SK-N-SH (cell line): ENCODE measurements around the gene RIPOR2. TPM values are rescaled to one million over a fixed set of nuclear protein-coding genes. Genes with fewer than 3 reads are reported as not detected.

Experiments used
- CTCF ChIA-PET: fragments of 300-600, 350-600 bp; formaldehyde crosslinking; extraction: SDS; loops from one replicate; lab custom pipeline; 2021; lab: Yijun Ruan, JAX
- POLR2A ChIA-PET: fragments of 350-600 bp; sonication (Branson Sonifier 250); formaldehyde crosslinking; extraction: SDS; loops from one replicate; lab custom pipeline; 2020; ENCODE audit warnings: antibody characterized with exemption, inconsistent platforms; lab: Yijun Ruan, JAX
- DNase-seq: peaks from one replicate; pipeline ENCODE4 v3.0.0; 2012
- H2AFZ ChIP-seq: fragments of 200-600 bp; sonication (generic); 2 replicates; pipeline ENCODE4 v1.8.1; 2016; ENCODE audit warnings: antibody characterized with exemption, mild to moderate bottlenecking, low read depth
- H3F3A ChIP-seq: fragments of 200-600 bp; sonication (generic); replicated peaks from 2 replicates; pipeline ENCODE3; 2016; ENCODE audit warnings: antibody characterized with exemption, mild to moderate bottlenecking; ENCODE audit not compliant: insufficient read depth
- H3K27ac ChIP-seq, 2 experiments: fragments of 200-500 bp in 1 of 2; fragments of 200-600 bp in 1 of 2; sonication (Bioruptor generic) in 1 of 2; sonication (generic), shearing (Covaris generic) in 1 of 2; 2 replicates each; pipeline versions ENCODE4 v1.5.1 to v1.6.1; 2014 to 2016; ENCODE audit warnings: low read depth in 2 of 2, inconsistent platforms in 1 of 2, low read length in 1 of 2, mild to moderate bottlenecking in 1 of 2, mixed read lengths in 1 of 2
- H3K27me3 ChIP-seq: fragments of 200-600 bp; sonication (generic), shearing (Covaris generic); 2 replicates; pipeline ENCODE4 v1.6.1; 2016; ENCODE audit warnings: mixed run types; ENCODE audit not compliant: insufficient read depth
- H3K36me3 ChIP-seq, 2 experiments: fragments of 200-500 bp in 1 of 2; fragments of 200-600 bp in 1 of 2; sonication (Bioruptor generic) in 1 of 2; sonication (generic) in 1 of 2; replicated peaks in 1 of 2; 2 replicates each; pipeline versions ENCODE3 to v1.5.1; 2014 to 2016; ENCODE audit warnings: low read length in 1 of 2, mild to moderate bottlenecking in 1 of 2; ENCODE audit not compliant: insufficient read depth in 2 of 2, control insufficient read depth in 1 of 2
- H3K4me1 ChIP-seq, 2 experiments: fragments of 200-500 bp in 1 of 2; fragments of 200-600 bp in 1 of 2; sonication (Bioruptor generic) in 1 of 2; sonication (generic), shearing (Covaris generic) in 1 of 2; 2 replicates each; pipeline versions ENCODE4 v1.5.1 to v1.6.1; 2014 to 2016; ENCODE audit warnings: low read depth in 1 of 2, low read length in 1 of 2, mixed run types in 1 of 2; ENCODE audit not compliant: insufficient read depth in 2 of 2, control insufficient read depth in 1 of 2
- H3K4me2 ChIP-seq: fragments of 200-600 bp; sonication (generic), shearing (Covaris generic); 2 replicates; pipeline ENCODE4 v1.6.1; 2017; ENCODE audit warnings: mixed run types
- H3K4me3 ChIP-seq, 2 experiments: fragments of 200-500 bp in 1 of 2; fragments of 200-600 bp in 1 of 2; sonication (Bioruptor generic) in 1 of 2; sonication (generic), shearing (Covaris generic) in 1 of 2; 2 replicates each; pipeline versions ENCODE4 v1.5.1 to v1.8.1; 2014 to 2016; ENCODE audit warnings: low read depth in 2 of 2, inconsistent platforms in 1 of 2, low read length in 1 of 2, mild to moderate bottlenecking in 1 of 2, mixed read lengths in 1 of 2, moderate library complexity in 1 of 2
- H3K79me2 ChIP-seq: fragments of 200-600 bp; sonication (generic); 2 replicates; pipeline ENCODE4 v1.8.1; 2017; ENCODE audit warnings: mild to moderate bottlenecking; ENCODE audit not compliant: insufficient read depth
- H3K9ac ChIP-seq: fragments of 200-600 bp; sonication (generic); 2 replicates; pipeline ENCODE4 v1.6.1; 2017; ENCODE audit warnings: mixed run types
- H3K9me2 ChIP-seq: fragments of 200-600 bp; sonication (generic); 2 replicates; pipeline ENCODE4 v1.6.1; 2017; ENCODE audit warnings: mixed run types
- H3K9me3 ChIP-seq: fragments of 200-600 bp; sonication (generic); 2 replicates; pipeline ENCODE4 v1.6.1; 2017; ENCODE audit warnings: mixed run types, mild to moderate bottlenecking, moderate library complexity
- H4K20me1 ChIP-seq: fragments of 200-600 bp; sonication (generic); 2 replicates; pipeline ENCODE4 v1.6.1; 2017; ENCODE audit warnings: mild to moderate bottlenecking, mixed run types; ENCODE audit not compliant: insufficient read depth
- CHD2 ChIP-seq: fragments of 150-350 bp; IDR thresholded peaks from 2 replicates; pipeline ENCODE4 v1.6.1; 2018; ENCODE audit warnings: low read length; ENCODE audit not compliant: partially characterized antibody
- ELF1 ChIP-seq: IDR thresholded peaks from 2 replicates; pipeline ENCODE4 v1.4.0; 2012
- EP300 ChIP-seq, 2 experiments: IDR thresholded peaks; 2 replicates each; pipeline versions ENCODE4 v1.4.0 to v1.6.1; 2012; ENCODE audit warnings: borderline replicate concordance in 1 of 2, low read depth in 1 of 2, low read length in 1 of 2
- EZH2phosphoT487 ChIP-seq: fragments of 200-600 bp; sonication (generic); IDR thresholded peaks from 2 replicates; pipeline ENCODE4 v1.6.1; 2017; ENCODE audit warnings: low read depth, mixed run types, mild to moderate bottlenecking, antibody characterized with exemption, moderate library complexity, borderline replicate concordance
- FOSL2 ChIP-seq: IDR thresholded peaks from 2 replicates; pipeline ENCODE4 v1.4.0; 2012; ENCODE audit warnings: low read depth, mild to moderate bottlenecking, moderate library complexity, borderline replicate concordance
- FOXJ3 ChIP-seq: sonication (generic); formaldehyde crosslinking; IDR thresholded peaks from 2 replicates; pipeline ENCODE4 v1.5.1; 2020; ENCODE audit warnings: mild to moderate bottlenecking, missing genetic modification reagents
- MEF2A ChIP-seq: IDR thresholded peaks from 2 replicates; pipeline ENCODE4 v1.4.0; 2012; ENCODE audit warnings: low read depth, borderline replicate concordance
- NFIC ChIP-seq: IDR thresholded peaks from 2 replicates; pipeline ENCODE4 v1.4.0; 2012; ENCODE audit warnings: borderline replicate concordance
- NRF1 ChIP-seq: IDR thresholded peaks from 2 replicates; pipeline ENCODE4 v1.6.1; 2012; ENCODE audit warnings: low read depth, mild to moderate bottlenecking, low read length
- RAD21 ChIP-seq: IDR thresholded peaks from 2 replicates; pipeline ENCODE4 v1.6.1; 2012; ENCODE audit warnings: mild to moderate bottlenecking, low read length
- RCOR1 ChIP-seq: fragments of 150-350 bp; IDR thresholded peaks from 2 replicates; pipeline ENCODE4 v1.6.1; 2017; ENCODE audit warnings: antibody characterized with exemption, low read length
- SIN3A ChIP-seq: IDR thresholded peaks from 2 replicates; pipeline ENCODE4 v1.6.1; 2012; ENCODE audit warnings: low read depth, mild to moderate bottlenecking, low read length, moderate library complexity, borderline replicate concordance
- TAF1 ChIP-seq: IDR thresholded peaks from 2 replicates; pipeline ENCODE4 v1.6.1; 2012; ENCODE audit warnings: low read depth, mild to moderate bottlenecking, low read length, moderate library complexity, borderline replicate concordance
- TCF12 ChIP-seq: IDR thresholded peaks from 2 replicates; pipeline ENCODE4 v1.4.0; 2012
- TEAD4 ChIP-seq: IDR thresholded peaks from 2 replicates; pipeline ENCODE4 v1.4.0; 2012; ENCODE audit warnings: mild to moderate bottlenecking, borderline replicate concordance; ENCODE audit not compliant: insufficient read depth
- WGBS: methylation state at CpG from one replicate; pipeline ENCODE4 v1.1.6; 2017; ENCODE audit warnings: low lambda C conversion rate; 5-methylcytosine and 5-hydroxymethylcytosine counted together
- polyA plus RNA-seq, 3 experiments: library from polyadenylated mRNA; depleted of rRNA; stranded (reverse); fragments of >200 nt; gene quantifications; 2 replicates each; pipeline ENCODE4 v1.2.3, GENCODE V29; 2012
- TF ChIP-seq, protein P1 (sequence below): fragments of 200-600 bp; sonication (generic); IDR thresholded peaks from 2 replicates; pipeline ENCODE4 v1.6.1; 2017; ENCODE audit warnings: antibody characterized with exemption, mild to moderate bottlenecking, moderate library complexity
- TF ChIP-seq, protein P2 (sequence below): IDR thresholded peaks from 2 replicates; pipeline ENCODE4; 2012
- TF ChIP-seq, protein P3 (sequence below): IDR thresholded peaks from 2 replicates; pipeline ENCODE4 v1.4.0; 2012; ENCODE audit warnings: low read depth, borderline replicate concordance
- TF ChIP-seq, protein P4 (sequence below): IDR thresholded peaks from 2 replicates; pipeline ENCODE4 v1.4.0; 2012; ENCODE audit warnings: low read depth
- TF ChIP-seq, protein P5 (sequence below): IDR thresholded peaks from 2 replicates; pipeline ENCODE4 v1.4.0; 2012; ENCODE audit warnings: low read depth, borderline replicate concordance
- TF ChIP-seq, protein P6 (sequence below): fragments of 150-350 bp; IDR thresholded peaks from 2 replicates; pipeline ENCODE4 v1.6.1; 2017; ENCODE audit warnings: antibody characterized with exemption, low read length, low read depth, borderline replicate concordance

The RIPOR2 gene
- polyA plus RNA-seq, 1 of the 3 experiments (the other 2 are of a cell fraction), result 0.05 TPM

DNA sequence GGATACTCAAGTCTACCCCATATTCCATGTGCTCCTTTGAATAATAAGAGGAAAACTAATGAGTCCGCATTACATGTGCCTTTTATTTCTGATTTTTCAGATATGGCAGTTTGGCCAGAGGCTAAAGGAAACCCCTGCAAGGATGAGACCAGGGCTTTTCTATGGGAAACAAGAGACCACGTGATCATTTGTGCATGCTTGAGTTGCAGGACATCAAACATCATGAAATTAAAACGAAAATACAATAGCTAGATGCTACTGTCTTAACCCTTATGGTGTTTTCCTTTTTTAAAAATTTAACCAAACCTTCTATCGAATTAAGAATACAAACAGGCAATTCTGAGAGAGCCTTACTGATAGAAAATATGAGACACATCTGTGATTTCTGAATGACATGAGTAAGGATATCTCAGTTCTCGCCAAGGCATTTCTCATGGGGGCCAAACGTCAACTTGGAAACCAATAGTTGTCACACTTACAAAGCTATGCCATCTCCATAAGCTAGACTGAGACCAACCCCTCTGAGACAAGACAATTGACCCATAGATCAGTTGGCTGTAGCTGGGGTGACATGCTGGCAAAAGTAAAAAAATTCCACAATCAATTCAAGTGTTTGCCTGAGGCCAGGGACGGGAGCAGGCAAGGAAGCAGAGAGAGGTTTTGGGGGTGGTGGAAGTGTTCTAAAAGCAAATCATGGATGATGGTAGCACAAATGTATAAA lies 52.8 kb downstream of the RIPOR2 start:
- peak overlapping the region; percentile 8; the same call in 1 of the 2 replicates for H3K4me2 ChIP-seq
- DNase-seq, result no peak

DNA sequence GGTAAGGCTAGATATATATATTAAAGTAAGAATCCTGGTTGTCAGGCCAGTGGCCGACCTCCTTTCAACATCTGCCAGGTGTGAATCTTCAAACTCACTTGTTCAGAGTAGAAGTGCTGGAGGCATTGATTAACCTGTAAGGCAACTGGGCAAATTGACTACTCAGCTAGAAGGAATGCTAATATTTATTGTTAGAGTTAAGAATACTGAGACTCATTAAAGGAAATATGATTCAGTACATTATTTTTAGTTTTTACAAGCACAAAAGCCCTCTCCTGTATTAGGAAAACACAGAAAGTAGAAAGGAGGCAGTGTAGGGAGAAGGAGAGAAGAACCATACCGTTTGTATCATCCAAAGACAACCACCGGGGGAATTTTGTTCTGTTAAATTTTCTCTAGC lies 53.5 kb downstream of the RIPOR2 start:
- Histone ChIP-seq H3K9ac (no peak overlapping the region), H2AFZ (no peak overlapping the region), H3K4me1 (peaks cover 0 to 2% of the 10 kb centered on the region in 2 experiments; a peak in 1 of 4 replicates), H3K9me2 (no peaks in the 10 kb centered on the region), H3K79me2 (no peaks in the 10 kb centered on the region), H3K27me3 (no peaks in the 10 kb centered on the region), H3K36me3 (no peaks in the 10 kb centered on the region), H3K27ac (no peak overlapping the region), H3K4me3 (no peak overlapping the region), H3F3A (peaks cover 3% of the 10 kb centered on the region), H3K4me2 (no peak overlapping the region), H4K20me1 (no peaks in the 10 kb centered on the region), H3K9me3 (no peaks in the 10 kb centered on the region)
- ChIA-PET POLR2A (no interaction called here), CTCF (interaction anchor here (1.1 to 2.2 kb wide), 6 partner anchors 9 to 189 kb away, joined by 3 to 10 read pairs (median 4); no protein-coding TSS in a partner anchor)
- no peak for DNase-seq
- WGBS, result 62% methylated on average over 3 of the region's 3 CpGs
- TF ChIP-seq RCOR1 (no peak), SIN3A (no peak), TAF1 (no peak), EP300 (IDR thresholded peaks at IDR 0.05; ENCODE audit: borderline replicate concordance in 1 of 2, low read depth in 1 of 2, low read length in 1 of 2) (no peak), MEF2A (no peak), TCF12 (no peak), TEAD4 (no peak), RAD21 (no peak), CHD2 (no peak), FOSL2 (no peak), ELF1 (no peak)
- TF ChIP-seq, protein P1, sequence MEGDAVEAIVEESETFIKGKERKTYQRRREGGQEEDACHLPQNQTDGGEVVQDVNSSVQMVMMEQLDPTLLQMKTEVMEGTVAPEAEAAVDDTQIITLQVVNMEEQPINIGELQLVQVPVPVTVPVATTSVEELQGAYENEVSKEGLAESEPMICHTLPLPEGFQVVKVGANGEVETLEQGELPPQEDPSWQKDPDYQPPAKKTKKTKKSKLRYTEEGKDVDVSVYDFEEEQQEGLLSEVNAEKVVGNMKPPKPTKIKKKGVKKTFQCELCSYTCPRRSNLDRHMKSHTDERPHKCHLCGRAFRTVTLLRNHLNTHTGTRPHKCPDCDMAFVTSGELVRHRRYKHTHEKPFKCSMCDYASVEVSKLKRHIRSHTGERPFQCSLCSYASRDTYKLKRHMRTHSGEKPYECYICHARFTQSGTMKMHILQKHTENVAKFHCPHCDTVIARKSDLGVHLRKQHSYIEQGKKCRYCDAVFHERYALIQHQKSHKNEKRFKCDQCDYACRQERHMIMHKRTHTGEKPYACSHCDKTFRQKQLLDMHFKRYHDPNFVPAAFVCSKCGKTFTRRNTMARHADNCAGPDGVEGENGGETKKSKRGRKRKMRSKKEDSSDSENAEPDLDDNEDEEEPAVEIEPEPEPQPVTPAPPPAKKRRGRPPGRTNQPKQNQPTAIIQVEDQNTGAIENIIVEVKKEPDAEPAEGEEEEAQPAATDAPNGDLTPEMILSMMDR, result no peak
- TF ChIP-seq, protein P2, sequence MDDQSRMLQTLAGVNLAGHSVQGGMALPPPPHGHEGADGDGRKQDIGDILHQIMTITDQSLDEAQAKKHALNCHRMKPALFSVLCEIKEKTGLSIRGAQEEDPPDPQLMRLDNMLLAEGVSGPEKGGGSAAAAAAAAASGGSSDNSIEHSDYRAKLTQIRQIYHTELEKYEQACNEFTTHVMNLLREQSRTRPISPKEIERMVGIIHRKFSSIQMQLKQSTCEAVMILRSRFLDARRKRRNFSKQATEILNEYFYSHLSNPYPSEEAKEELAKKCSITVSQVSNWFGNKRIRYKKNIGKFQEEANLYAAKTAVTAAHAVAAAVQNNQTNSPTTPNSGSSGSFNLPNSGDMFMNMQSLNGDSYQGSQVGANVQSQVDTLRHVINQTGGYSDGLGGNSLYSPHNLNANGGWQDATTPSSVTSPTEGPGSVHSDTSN, result no peak
- TF ChIP-seq, protein P3, sequence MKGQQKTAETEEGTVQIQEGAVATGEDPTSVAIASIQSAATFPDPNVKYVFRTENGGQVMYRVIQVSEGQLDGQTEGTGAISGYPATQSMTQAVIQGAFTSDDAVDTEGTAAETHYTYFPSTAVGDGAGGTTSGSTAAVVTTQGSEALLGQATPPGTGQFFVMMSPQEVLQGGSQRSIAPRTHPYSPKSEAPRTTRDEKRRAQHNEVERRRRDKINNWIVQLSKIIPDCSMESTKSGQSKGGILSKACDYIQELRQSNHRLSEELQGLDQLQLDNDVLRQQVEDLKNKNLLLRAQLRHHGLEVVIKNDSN, result no peak
- TF ChIP-seq, protein P4, sequence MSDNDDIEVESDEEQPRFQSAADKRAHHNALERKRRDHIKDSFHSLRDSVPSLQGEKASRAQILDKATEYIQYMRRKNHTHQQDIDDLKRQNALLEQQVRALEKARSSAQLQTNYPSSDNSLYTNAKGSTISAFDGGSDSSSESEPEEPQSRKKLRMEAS, result no peak
- TF ChIP-seq, protein P5, sequence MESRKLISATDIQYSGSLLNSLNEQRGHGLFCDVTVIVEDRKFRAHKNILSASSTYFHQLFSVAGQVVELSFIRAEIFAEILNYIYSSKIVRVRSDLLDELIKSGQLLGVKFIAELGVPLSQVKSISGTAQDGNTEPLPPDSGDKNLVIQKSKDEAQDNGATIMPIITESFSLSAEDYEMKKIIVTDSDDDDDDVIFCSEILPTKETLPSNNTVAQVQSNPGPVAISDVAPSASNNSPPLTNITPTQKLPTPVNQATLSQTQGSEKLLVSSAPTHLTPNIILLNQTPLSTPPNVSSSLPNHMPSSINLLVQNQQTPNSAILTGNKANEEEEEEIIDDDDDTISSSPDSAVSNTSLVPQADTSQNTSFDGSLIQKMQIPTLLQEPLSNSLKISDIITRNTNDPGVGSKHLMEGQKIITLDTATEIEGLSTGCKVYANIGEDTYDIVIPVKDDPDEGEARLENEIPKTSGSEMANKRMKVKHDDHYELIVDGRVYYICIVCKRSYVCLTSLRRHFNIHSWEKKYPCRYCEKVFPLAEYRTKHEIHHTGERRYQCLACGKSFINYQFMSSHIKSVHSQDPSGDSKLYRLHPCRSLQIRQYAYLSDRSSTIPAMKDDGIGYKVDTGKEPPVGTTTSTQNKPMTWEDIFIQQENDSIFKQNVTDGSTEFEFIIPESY, result no peak

More for the DNA sequence above, 52.8 kb downstream of the RIPOR2 start:
- H3K4me3 ChIP-seq, result no peak overlapping the region
- CTCF ChIA-PET, result interaction anchor here (0.9 to 2.2 kb wide), 7 partner anchors 9 to 188 kb away, joined by 3 to 10 read pairs (median 4); no protein-coding TSS in a partner anchor
- H3K36me3 ChIP-seq, result no peaks in the 10 kb centered on the region
- no peaks in the 10 kb centered on the region for H3K27me3 ChIP-seq
- no peaks in the 10 kb centered on the region for H3K9me2 ChIP-seq
- WGBS, result 79% methylated on average over 7 of the region's 7 CpGs
- H3F3A ChIP-seq, result peaks cover 3% of the 10 kb centered on the region
- no peaks in the 10 kb centered on the region for H4K20me1 ChIP-seq
- H3K27ac ChIP-seq, result no peak overlapping the region
- no peaks in the 10 kb centered on the region for H3K9me3 ChIP-seq
- POLR2A ChIA-PET, result no interaction called here
- H3K9ac ChIP-seq, result no peak overlapping the region
- no peaks in the 10 kb centered on the region for H3K79me2 ChIP-seq
- no peak overlapping the region for H2AFZ ChIP-seq
- TF ChIP-seq MEF2A (no peak), EZH2phosphoT487 (no peak), FOXJ3 (no peak), NFIC (no peak), CHD2 (no peak), TCF12 (no peak), NRF1 (no peak)
- TF ChIP-seq, protein P6, sequence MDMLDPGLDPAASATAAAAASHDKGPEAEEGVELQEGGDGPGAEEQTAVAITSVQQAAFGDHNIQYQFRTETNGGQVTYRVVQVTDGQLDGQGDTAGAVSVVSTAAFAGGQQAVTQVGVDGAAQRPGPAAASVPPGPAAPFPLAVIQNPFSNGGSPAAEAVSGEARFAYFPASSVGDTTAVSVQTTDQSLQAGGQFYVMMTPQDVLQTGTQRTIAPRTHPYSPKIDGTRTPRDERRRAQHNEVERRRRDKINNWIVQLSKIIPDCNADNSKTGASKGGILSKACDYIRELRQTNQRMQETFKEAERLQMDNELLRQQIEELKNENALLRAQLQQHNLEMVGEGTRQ, result no peak
- peaks cover 0 to 2% of the 10 kb centered on the region in 2 experiments; a peak in 2 of 4 replicates for H3K4me1 ChIP-seq
